HG02943 (cell line): ENCODE measurements around the gene PHB1.

Source experiments
- ATAC-seq: cut with Tn5 transposase; IDR thresholded peaks from one replicate; pipeline ENCODE4 v1.9.1; 2021; ENCODE audit warnings: mild to moderate bottlenecking, low read depth, moderate library complexity; ENCODE audit not compliant: unreplicated experiment

Gene PHB1

DNA sequence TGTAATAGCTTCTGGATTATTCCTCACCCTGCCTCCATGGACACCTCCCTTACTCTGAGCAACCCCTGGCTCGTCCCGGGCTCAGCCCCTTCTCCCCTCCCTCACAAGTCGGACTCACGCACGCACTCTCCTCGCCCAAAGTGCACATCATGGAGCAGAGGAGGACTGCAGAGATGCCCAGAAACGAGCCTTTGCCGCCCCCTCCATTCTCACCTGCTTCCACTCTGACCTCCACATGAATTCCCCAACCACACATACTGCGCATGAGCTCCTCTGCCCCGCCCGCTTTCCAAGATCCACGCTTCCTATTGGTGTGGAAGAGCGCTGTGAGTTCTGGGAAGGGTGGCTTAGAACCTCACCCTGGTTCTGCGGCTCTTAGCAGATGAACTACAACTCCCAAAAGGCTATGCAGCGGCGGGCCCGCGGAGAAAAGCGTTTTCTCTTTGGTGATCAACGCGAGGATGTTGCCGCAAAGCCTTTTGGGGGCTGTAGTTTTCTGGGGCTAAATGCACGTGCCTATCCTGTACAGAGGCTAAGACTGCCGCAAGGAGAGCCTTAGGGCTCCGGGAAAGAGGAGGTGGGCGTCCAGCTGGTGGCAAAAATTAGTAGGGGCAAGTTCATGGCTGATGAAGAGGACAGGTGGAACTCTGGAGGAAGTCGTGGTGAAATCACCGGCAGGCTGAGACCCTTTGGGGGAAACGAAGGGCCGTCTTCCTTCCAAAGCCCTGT lies at the start of gene PHB1:
PHB1 (minus strand) TSS at position 261 of the 729 bp plus-strand sequence. CDS start 1,618 bp downstream, outside the sequence.
- ATAC-seq, result peak; percentile 98

DNA sequence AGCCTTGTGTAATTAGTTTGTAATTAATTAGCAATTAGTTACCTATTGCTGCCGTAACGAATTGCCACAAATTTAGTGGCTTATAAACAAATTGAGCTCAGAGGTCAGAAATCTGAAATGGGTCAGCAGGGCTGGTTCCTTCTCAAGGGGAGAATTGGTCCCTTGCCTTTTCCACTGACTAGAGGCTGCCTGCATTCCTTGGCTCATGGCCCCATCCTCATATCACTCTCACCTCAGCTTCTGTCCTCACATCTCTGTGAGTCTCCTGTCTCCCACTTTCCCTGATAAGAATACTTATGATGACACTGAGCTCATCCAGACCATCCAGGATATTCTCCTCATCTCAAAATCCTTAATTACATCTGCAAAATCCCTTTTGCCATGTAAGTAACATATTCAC lies 49.4 kb upstream of the PHB1 start:
- no peak for ATAC-seq

DNA sequence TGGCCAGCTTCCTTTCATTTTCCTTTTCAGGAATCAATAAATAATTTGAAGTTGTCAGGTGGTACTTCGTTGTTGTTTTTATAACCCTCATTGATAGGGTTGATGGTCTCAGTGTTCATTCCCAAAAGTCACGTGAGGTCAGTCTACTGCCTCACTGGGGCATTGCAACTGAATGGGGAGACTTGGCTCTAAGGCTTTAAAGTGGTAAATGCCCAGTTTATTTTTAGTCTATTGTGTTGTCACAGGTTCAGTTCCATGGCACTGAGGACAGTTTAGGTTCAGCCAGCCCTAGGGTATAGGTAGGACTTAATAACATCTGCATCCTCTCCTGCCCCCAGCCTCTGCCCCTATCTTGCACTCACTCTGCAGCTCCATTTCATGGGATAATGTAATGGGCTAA lies 46.9 kb upstream of the PHB1 start:
- ATAC-seq, result no peak

DNA sequence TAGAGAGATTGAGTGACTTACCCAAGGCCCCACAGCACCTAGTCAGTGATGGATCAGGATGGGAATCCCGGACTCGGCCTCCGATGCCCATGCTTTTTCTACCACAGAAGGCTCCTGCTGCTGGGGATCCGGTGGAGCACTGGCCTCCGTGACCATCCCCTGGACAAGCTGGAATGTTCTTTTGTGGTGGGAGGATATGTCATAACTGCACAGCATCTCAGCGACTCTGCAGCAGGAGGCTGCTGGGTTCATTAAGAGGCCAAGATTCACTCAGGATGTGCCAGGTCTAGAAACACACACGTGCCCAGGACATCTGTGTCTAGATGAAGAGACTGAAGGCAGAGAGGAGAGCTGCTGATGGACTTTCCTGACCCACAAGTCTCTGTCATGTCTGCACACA lies 45.7 kb upstream of the PHB1 start:
- no peak for ATAC-seq

DNA sequence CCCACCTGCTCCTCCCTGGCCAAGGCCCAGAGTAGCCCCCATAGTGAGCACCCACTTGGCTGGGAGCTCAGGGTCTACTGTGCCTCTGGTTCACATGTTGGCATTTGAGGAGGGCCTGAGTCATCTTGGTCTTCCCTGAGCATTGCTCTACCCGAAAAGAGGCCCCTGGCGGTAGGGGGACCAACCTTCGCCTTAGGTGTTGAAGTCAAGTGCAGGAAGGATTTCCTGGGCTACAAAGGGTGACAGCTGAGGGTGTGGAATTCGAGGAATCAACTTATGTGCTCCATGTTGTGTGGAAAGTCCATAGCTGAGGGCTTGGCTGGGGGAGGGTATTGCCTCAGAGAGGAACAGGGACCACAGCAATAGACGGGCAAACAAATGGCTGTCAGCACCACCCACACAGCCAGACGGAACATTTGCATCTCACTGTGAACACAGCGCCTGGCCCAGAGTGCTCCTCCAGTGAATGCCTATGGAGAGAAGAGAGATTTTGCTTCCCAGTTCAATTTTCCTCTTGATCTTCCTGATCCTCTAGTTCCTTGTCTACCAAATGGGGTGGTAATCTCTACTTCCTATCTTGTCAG lies 44.8 kb upstream of the PHB1 start:
- ATAC-seq, result no peak

DNA sequence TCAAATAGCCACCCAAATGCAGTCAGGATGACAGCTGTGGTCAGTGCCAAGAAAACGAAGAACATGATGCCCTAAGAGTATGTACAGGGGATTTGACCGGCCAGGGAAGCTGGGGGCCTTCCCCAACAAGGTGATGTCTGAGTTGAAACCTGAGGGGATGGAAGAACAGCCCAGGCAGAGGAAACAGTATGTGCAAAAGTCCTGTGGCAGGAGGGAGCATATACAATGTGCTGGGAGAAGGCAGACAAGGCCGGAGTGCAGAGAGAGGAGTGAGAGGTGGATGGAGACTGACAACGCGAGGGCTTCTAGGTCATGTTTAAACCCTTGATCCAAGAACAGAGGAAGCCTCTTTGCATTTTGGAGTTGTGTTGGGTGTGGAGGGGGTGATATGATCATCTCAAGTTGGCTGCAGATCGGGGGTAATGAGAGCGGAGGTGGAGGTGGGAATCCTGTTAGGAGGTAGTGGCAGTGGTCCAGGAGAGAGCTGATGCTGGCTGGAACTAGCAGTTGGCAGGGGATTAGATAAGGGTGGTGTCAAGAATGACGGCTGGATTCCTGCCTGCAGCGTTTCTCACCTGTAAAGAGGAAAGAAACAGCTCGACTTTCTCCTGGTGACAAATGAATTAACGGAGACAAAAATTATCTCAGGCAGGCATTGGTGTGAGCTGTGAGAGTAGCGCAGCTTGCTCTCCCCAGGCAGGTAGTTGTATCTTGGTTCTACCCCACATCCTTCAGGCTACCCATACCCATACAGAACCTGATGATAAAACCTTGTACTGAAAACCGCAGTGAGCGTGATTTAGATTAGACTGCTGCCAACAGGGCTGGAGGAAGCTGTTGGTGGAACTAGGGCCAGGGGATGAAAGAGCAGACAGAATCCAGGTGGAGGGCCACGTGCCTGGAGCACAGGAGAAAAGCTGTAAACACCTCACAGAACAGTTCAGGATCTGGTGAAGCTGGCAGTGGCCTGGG lies 43.2 kb upstream of the PHB1 start:
- no peak for ATAC-seq

DNA sequence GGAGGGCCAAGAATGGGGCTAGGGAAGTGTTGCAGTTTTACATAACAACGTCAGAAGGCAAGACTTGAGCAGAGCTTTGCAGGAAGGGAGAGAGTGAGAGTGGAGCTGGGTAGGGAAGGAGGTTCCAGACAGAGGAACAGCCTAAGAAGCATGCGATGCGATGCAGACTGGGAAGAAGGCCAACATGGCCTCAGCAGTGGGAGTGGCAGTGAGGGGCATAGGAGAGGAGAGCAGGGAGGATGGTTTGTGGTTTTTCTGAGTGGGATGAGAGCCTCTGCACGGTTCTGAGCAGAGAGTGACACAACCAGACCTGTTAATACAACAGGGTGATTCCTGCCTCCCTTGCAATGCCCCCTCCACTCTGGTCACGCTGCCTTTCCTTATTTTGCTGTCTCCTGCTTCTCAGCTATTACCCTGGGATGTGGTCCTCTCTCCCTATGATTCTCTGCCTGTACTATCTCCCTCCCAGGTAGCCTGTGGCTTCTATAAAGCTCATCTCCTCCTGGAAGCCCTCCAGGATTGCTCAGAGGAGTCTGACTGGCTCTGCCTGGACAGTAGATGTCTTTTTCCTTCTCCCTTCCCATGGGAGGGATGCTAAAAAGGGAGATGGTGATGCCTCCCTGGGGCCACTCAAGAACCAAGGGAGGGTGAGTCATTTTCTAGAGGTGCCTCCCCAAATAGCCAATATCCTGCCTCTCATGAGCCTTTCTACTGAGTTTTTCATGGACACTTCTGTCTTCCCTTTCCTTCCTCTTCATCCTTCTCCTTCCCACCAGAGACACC lies 41.7 kb upstream of the PHB1 start:
- no peak for ATAC-seq

DNA sequence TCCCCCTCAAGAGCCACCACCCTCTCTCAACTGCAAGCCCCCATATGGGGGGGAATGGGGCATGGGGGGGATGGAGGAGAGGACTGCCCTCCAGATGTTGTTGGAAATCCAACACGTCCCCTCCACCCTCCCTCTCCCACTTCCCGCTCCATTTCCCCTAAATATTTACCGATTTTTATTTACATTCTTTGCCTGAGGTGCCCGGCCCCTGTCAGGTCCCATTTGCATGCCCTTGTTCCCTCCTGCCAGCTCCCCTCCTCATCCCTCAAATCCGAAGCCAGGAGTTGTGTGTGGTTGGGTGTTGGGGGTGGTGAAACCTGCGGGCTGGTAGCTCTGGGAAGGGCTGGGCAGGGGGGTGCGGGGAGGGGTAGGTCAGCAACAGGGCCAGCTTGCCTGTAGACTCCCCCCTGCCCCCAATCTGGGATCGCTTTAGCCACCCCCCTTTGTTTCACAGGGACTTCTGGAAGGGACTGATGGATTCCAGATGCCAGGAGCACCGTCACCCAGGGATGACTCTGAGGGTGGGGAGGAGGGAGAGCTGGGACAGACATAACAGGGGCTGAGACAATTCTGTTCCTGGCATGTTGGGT lies 40.7 kb upstream of the PHB1 start:
- ATAC-seq, result no peak

DNA sequence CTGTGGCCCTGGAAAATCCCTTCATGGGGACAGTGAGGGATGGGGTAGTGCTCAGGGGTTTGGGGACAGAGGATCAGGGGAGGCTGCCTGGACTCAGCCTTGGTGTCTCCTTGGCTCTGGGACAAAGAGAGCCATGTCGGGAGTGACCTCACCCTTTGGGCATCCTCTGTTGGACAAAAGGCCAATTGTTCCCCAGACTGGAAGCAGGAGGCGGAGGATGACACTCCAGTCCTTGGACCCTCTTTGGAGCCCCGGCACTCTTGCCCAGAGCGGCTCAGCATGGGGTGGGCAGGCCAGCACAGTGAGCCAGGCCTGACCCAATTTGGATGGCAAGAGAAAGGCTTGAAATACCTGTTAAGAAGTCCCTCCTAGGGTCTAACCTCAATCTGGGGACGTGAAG lies 39.4 kb upstream of the PHB1 start:
- no peak for ATAC-seq

DNA sequence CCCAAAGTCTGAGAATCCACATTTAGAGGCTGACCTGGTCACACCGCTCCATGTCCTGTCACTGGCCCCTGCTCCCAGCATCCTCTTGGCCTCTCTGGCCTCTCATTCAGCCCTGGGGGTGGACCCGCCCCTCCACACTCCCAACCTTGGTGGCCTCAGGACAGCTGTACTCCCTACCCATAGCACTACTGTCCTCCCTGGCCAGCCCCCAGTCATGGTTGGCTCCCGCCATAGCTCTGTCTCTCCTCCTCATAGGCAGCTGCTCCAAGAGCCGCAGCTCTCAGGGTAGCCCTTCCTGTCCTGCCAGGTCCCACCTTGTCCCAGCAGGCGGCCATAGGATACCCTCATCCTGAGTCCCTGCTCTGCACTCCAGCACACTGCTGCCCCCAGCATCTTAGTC lies 38.0 kb upstream of the PHB1 start:
- ATAC-seq, result no peak

DNA sequence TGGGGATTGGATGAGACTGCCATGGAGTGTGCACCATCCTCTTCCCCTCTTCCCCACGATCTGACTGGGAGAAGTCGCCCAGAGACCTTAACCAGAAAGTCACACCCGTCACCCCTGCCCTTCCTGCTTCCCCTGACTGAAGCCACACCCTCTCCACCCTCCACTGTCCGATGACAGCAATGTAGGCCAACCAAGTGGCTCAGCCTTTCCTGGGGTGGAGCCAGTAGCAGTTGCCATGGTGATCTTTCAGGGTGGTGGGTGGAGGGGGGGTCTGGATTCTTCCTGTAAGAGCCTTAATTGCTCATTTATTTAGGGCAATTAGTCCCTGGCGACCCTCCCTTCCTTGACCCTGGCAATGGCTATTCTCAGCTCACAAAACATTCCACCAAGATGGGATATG lies 37.5 kb upstream of the PHB1 start:
- ATAC-seq, result no peak

DNA sequence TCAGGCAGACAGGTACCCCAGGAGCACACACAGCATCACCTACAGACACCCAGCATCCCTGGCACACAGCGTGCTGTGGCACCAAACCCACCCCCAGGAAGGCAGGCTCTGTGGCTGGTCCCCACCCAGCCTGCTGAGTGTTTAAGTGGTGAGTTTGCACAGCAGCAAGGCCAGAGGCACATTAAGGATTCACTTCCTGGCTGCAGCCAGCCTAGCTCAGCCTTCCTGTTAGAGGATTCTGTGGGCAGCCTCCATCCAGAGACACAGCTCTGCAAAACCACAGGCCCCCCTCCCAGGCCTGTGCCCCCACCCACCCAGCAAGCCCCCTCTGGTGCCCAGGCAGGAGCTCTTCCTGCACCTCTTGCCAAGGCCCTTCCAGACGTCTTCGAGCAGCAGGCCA lies 36.1 kb upstream of the PHB1 start:
- ATAC-seq, result no peak

DNA sequence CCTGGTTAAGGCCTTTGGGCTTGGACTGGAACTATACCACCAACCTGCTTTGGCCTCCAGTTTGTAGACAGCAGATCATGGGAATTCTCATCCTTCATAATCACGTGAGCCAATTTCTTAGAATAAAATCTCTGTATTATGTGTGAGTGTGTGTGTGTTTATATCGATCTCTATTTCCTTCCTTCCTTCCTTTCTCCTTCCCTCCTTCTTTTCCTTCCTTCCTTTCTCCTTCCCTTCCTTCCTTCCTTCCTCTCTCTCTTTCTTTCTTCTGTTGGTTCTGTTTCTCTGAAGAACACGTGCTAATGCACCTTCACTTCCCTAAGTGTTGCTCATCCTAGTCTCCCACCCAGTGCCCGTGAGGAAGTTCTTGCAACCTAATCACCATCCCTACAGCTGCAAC lies 35.5 kb upstream of the PHB1 start:
- no peak for ATAC-seq

DNA sequence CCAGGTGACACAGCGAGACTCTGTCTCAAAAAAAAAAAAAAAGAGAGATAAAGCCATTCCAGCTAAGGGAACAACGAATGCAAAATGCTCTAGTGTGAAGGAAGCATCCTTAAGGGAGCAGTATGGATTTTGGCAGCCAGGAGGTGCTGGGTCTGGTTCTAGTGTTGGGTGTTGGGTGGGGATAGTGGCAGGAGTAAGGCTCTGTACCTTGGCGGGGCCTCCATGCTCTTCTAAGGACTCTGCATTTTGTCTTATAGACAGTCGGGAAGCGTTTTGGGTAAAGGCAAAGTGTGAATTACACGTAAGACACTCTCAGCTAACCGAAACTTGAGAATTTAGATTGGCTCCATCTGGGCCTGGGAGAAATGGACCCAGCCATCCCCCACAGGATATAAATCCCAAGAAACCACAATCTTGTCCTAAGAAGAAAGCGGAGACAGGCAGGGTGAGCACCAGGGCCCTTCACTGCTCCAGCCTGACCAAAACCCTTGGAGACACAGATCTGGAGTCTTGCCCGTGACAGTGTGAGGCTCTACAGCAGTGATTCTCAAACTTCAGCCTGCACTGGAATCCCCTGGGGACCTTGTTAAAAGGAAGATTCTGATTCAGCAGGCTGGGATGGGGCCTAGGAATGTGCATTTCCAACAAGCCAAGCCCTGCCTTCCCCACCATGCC lies 33.1 kb upstream of the PHB1 start:
- ATAC-seq, result no peak

DNA sequence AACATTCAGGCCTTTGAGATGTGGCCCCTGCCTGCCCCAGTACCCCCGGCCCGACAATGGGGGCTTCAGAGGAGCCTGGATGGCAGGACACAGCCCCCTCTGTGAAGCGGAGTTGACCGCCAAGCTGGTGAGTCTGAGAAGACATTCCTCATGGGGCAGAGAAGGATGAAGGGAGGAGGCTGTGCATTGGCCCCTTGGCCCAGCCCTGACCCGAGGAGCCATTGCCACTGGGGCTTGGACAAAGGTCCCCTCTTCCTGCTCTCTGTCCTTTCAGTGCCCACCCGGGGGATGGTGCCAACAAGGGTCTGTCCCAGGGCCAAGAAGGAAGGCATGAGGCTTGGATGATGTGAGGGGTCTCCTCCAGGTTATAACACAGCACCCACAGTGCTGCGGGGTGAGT lies 30.9 kb upstream of the PHB1 start:
- no peak for ATAC-seq

DNA sequence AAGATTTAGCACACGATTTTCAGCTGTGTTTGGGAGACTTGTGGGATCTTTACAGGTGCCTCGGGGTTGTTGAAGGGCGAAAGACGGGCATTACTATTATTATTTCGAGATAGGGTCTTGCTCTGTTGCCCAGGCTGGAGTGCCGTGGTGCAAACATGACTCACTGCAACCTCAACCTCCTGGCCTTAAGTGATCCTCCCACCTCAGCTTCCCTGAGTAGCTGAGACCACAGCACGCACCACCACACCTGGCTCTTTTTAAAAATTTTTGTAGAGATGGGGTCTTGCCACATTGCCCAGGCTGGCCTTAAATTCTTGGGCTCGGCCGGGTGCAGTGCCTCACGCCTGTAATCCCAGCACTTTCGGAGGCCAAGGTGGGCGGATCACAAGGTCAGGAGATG lies 29.7 kb upstream of the PHB1 start:
- no peak for ATAC-seq

DNA sequence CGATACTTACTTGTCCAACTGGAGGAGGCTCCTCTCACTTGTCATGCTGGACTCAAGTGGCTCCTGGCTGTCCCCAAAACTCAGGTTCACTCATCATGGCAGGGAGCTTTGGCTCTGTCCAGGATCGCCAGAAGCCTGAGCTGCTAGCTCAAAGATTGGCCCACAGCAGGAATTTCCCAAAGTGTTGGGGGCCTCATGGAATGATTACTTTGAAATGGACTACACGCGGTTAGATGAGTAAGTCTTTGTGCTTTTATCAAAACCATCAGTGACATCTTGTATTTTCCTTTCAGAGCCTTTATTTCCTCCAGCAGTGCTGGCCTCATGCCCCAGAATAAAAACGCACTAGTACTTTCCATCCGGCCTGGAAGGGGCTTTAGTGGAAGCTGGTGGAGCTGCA lies 29.2 kb upstream of the PHB1 start:
- no peak for ATAC-seq

DNA sequence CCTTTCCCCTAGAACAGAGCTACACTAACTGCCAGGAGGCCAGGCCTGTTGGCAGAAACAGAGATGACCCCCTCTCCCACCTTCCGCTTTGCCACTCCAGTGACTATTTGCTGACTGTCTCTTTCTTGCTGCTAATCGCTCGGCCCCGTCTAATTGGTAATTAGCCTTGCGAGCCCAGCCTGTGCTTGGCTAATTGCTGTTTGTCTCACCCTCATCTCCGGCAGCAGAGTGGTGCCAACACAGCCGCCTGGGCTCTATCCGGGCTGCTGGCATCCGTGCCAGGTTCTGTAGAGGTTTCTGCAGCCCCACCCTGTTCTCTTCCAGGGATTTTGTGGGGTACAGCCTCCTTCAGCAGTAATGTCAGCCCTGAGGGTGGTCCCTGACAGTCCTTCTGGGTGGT lies 27.4 kb upstream of the PHB1 start:
- no peak for ATAC-seq

DNA sequence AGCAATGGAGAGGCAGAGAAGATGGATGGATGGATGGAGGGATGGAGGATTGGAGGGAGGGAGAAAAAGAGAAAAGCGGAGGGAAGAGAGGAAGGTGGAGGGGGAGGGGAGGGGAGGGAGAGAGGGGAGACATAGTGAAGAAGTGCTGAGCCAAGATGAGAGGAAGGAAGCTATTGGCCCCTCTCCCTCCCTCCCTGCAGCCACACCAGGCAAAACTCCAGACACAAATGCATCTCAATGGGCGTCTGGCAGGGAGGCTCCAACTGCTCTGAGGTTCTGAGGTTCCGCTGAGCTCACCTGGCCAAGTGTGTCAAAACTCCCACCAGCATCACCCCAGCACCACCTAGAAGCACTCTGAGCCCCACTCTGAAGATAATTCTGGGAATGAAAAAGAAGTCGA lies 26.9 kb upstream of the PHB1 start:
- no peak for ATAC-seq

DNA sequence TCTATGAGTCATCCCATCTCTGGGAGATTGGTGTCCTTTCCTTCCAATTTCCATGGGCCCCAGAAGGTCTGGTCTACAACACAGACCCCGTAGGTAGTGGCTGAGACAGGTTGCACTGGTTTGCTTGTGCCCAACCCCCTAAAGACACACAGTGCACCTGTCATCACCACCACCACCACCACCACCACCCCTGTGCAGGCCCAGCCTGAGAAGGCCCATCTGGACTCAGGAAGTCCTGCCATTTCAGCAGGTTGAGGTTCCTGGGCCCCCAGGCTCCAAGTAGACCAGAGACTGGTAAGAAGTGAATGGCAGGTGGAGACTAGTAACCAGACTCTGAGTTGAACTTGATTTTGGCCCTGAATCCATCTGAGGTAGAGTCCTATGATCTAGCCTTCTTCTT lies 25.9 kb upstream of the PHB1 start:
- no peak for ATAC-seq
